Inflammatory macrophage treated with lipopolysaccharide for 1 hour (primary cell): ENCODE results near the gene SLC22A16.

Experiments used
- DNase-seq, 2 donors: peaks; one replicate each; pipeline ENCODE4 v3.0.0-alpha.2; 2020 to 2022

SLC22A16 gene

GRCh38 chr6:110446405-110446804, 30.0 kb downstream of the SLC22A16 start:
- DNase-seq, result no peak

DNA sequence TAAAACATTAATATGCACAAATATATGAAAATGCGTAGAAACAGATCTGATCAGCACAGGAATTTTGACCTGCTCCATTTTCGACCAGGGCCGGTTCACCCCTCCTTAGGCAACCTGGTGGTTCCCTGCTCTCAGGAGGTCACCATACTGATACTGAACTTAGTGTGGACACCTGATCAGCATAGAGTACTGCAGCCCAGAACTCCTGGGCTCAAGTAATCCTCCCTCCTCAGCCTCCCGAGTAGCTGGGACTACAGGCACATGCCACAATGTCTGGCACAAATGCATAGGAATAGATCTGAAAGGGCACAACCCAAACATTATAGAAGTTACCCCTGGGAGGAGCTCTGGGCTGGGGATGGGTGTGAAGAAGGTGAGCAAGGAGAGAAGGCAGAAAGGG, 36.4 kb downstream of the SLC22A16 start:
- DNase-seq, result no peak

DNA sequence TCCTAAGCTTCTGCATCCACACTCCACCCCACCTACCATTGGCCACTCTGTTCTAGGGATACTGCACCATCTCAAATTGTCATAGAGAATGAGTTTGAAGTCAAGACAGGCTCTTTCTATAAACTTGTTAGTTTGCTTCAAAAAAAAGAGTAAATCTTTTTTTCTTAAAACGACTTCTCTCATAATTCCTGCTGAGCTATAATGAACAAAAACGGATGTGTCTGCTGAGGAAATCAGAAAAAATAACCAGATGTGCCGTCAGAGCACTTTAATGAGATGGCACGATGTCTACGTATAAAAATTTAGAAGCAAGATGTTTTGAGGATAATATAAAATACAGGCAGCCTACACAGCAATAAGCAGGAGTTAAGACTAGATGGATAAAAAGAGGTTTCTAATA, 37.1 kb downstream of the SLC22A16 start:
- no peak for DNase-seq

GRCh38 chr6:110434961-110435602, 41.3 kb downstream of the SLC22A16 start:
- DNase-seq, result no peak

DNA sequence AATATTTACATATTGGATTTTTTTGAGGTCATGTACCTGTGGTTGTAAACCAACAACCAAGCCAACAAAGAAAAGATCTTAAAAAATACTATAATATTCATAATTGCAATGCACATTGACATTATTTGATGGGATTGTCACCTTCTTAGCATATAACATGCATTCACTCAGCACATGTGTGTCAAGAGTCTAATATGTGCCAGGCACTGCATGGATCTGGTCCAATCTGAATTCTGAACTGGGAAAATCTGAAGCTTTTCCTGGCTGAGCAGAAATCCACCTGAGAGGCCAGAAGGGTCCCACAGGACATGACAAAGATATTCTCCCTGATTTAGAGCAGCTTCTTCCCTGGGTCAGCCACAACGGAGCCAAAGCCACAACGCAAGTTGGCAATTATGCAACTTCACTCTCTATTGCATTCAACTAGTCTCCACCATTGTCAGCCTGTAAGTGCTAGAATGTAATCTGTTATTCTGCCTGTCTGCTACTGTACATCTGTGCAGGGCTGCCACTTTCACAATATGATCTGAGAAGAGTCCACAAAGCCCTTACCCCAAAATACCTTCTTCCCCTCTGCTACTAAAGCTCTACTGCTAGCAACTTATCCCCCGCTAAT, 44.0 kb downstream of the SLC22A16 start:
- DNase-seq, result peak; percentile 11 to 29

DNA sequence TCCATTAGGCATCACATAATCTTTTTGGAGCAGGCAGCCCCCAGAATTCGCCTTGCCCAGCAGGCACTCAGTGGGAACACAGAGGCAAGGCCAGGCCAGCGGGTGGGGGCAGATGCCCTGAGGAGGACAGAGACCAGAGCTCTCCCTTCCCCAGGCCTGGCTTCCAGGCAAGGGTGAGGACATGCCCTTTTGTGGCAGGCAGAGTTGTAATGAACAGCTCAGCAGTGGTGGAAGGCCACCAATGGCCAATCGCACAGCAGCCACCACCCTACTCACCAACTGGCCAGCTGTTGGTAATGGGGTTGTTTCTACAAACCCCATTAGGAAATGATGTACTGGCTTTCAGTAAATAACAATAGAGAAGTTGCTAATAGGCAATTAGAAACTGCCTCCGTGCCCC, 45.7 kb downstream of the SLC22A16 start:
- no peak for DNase-seq

DNA sequence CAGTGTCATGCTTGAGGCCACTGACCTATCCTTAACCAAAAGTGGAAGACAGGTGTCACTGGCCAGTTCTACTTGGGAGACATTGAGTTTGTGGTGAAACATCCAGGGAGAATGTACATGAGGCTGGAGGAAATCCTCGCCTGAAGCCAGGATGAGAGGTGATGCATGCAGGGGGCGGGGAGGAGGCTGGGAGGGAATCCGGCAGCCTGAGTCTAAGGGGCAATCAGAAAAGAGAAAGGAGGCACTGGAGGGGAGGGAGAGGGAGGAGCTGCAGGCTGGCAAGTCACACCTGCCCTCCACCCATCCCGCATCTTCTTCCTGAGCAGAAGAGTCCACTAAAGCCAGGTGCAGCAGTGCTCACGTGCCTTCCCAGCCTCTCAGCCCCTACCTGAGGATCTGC, 46.2 kb downstream of the SLC22A16 start:
- DNase-seq, result no peak

GRCh38 chr6:110428153-110428552, 48.3 kb downstream of the SLC22A16 start:
- no peak for DNase-seq

DNA sequence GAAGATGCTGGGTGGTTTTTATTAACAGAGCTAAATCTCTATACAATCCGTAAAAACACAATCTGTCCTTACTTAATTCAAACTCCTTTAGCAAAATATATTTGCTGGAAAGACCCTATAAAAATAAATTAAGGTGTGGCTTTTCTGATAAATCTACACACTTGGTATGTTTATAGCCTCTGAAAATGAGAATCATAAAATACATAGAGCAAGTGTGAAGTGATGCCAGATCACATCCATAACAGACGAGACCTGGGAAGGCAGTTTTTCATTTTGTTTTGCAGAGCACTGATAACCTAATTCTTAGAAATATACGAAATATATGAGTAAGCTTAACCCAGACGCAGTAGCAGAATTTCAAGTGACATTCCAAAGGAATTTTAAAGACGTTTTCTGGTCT, 50.6 kb downstream of the SLC22A16 start:
- no peak for DNase-seq

- peak; percentile 19 to 22 for DNase-seq
Measured at GRCh38 chr6:110422444-110422822, 54.0 kb downstream of the SLC22A16 start.

DNA sequence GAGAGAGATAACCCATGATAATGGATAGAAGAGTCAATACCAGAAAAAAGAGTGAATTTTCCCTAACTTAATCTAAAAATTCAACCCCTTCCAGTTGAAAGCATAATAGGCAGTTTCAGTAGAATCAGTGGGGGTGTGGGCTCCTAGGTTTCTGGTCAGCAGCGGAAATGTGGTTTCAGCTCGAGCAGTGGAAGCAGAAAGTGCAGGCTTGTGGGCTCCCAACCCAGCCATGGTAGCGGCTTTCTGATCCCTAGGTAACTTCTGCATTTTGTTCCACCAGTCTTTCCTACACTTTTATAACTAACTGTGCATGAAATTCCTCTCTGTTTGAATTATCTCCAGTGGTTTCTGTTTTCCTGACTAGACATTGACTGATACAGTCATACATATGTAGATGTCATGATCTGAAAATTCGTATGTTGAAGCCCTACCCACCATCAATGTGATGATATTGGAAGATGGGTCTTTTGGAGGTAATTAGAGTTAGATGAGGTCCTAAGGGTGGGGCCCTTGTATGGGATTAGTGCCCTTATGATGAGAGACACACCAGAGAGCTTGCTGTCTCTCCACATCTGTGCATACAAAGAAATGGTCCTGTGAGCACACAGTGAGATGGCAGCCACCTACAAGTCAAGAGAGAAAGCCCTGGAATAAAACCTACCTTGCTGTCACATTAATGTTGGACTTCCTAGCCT, 54.5 kb downstream of the SLC22A16 start:
- DNase-seq, result peak; percentile 17 to 25

DNA sequence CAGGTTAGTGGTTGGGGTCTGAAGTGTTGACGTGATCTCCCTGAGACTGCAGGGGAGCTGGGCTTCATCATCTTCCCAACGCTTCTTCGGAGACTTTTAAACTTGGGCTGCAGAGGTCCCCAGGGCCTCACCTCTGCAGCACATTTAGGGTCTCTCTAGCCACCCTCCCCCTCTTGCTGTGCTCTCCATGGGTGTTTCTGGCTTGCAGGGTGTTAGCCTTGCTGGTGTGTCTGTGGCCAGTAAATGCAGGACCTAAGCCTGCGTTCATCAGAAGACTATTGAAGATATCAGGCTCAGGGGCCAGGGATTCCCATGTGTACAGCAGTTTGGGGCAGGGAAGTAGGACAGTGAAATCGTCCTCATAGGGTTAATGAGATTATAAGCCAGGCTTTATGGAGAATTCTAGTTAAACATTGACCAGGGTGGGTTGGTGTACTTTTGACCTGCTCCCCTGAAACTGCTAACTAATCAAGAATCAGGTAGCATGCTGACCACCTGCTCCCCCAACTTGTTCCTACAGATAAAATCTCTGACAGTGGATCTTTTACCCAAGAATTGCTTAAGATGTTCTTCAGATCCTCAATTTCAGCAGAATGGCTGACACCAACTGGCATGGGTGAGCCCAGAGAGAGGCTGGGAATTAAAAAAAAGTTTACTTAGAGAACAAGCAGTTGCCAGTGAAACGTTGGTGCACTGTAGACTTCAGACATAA, 57.2 kb downstream of the SLC22A16 start:
- DNase-seq, result no peak

DNA sequence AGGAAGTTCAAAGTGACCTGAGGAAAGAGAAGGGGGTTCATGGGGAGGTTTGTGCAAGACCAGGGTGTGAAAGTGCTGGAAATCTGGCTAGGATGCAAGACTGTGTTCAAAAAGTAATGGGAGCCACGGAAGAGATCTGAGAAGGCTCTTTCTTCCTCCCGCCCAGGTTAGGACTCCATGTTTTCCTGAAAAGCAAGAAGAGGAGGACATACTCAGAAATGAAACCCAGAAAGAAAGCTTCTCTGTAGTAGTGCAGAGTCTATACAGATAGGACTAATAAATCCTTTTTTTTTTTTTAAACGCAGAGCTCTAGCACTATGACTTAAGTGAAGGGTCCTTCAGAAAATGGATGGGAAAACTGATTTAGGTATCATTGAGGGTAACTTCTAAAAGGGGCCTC, 57.8 kb downstream of the SLC22A16 start:
- DNase-seq, result no peak

DNA sequence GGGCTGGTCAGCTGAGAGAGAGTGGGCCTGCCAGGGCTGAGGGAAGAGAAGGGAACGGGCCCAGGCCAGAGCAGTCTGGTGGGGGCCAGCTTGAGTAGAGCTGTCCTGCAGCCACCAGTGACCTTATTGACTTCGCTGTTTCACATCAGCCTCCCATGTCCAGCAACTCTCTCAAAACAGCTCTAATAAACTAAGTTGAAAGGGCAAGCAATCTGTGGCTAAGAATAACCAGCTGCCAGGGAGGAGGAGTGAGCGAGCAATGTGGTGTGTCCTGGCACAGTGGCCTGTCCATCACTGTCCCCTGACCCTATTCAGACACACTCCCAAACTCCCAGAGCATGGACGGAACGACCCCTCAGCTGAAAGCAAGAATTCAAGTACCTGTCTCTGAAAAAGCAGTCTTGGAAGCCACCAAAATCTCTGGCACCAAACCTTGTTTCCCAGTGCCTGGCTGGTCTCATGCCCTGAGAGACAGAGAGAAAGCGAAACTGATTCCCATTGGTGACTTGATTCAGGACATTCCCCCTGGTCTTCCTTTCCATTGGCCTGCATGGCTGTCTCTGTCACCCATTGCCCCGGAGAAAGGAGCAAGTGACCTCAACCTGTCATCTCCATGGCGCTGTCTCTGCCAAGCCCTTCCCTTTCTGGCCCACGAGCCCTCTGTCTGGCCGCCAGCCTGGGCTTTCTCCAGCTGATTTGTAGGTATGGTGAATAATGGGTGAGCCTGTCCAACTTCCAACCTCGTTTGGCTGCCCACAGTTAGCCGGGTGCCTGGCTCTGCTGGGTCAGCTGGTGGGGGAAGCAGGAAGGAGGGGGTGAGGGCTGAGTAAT, 61.1 kb downstream of the SLC22A16 start, which contains the start of gene DDO:
Gene DDO (minus strand): TSS at position 490 of the 831 bp plus-strand sequence. CDS start 2,113 bp downstream, outside the sequence.
- DNase-seq, result peak; percentile 74 to 86

- DNase-seq, result peak; percentile 55 to 81
Measured at GRCh38 chr6:110414669-110415068, 61.7 kb downstream of the SLC22A16 start.

DNA sequence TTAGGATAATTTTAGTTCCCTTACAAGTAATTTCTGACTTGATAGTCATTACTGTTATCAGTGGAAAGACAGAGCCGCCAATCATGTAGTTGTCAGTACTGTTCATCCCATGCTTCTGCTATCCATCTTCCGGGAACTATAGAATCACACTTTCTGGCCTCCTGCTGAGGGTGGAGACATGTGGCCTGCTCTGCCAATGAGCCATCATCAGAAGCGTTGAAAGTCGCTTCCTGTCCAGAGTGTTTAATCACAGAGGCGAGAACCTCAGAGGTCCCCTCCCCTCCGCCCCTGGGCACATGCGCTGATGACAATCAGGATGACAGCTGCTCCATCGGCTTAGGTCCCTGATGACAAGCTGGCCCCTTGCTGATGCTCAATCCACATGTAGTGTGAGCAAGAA, 64.1 kb downstream of the SLC22A16 start:
- no peak for DNase-seq

- DNase-seq, result peak; percentile 58 to 85
Measured at GRCh38 chr6:110410511-110410910, 65.9 kb downstream of the SLC22A16 start.

DNA sequence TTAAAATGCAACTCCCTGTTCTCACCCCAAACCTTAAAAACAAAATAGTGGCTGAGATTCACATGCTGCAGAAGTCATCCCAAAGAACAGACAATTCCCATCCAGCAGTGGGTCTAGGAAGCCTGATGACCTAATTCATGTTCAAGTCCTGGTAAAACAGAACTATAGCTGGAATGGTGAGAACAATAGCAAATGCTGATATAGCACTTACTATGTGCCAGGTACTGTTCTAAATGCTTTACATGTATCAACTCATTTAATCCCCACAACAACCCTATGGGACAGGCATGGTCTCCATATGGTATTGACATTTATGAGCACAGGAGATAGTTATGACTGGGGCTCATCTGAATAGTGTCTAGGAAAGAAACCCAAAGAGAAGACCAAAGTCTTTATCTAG, 66.6 kb downstream of the SLC22A16 start:
- no peak for DNase-seq

- no peak for DNase-seq
Measured at GRCh38 chr6:110408901-110409300, 67.5 kb downstream of the SLC22A16 start.

GRCh38 chr6:110404607-110405006, 71.8 kb downstream of the SLC22A16 start:
- peak; percentile 72 to 85 for DNase-seq

GRCh38 chr6:110401585-110402176, 74.7 kb downstream of the SLC22A16 start:
- DNase-seq, result no peak

- no peak for DNase-seq
Measured at GRCh38 chr6:110400208-110400607, 76.2 kb downstream of the SLC22A16 start.
